Measurements from ENCODE around the gene WAS.
A peak's percentile ranks its signal among the peaks of the same experiment; 100 is the strongest.
"Not testable (repeated sequence)": the region's sequence is repeated elsewhere in the genome, so short reads cannot be mapped to it uniquely, and the experiment has no call there.

The WAS gene

GRCh38 chrX:48688531-48689150 lies 5.0 kb downstream of the WAS start:
- DNase-seq: no peak

GRCh38 chrX:48689208-48689920 lies 5.8 kb downstream of the WAS start:
- no peak for DNase-seq

- not testable (repeated sequence) for DNase-seq
Observed at GRCh38 chrX:48691746-48692145, 8.1 kb downstream of the WAS start.

- DNase-seq: no peak
Observed at GRCh38 chrX:48694776-48695533, 11.4 kb downstream of the WAS start.

- peak; percentile 76 for DNase-seq
Observed at GRCh38 chrX:48695534-48695896, 11.9 kb downstream of the WAS start.

- DNase-seq: no peak
Observed at GRCh38 chrX:48695925-48696300, 12.3 kb downstream of the WAS start.

GRCh38 chrX:48696301-48696908 lies 12.8 kb downstream of the WAS start, which contains the start of gene SUV39H1:
TSS of gene SUV39H1 (plus strand) at chrX:48696734. CDS start at chrX:48696785, 51 bp downstream.
- peak; percentile 92 for DNase-seq

- DNase-seq: no peak
Observed at GRCh38 chrX:48696909-48697727, 13.5 kb downstream of the WAS start.

GRCh38 chrX:48698306-48698705 lies 14.7 kb downstream of the WAS start:
- no peak for DNase-seq

- no peak for DNase-seq
Observed at GRCh38 chrX:48700246-48700645, 16.6 kb downstream of the WAS start.

- DNase-seq: no peak
Observed at GRCh38 chrX:48700951-48701653, 17.5 kb downstream of the WAS start.

GRCh38 chrX:48702032-48702431 lies 18.4 kb downstream of the WAS start:
- no peak for DNase-seq

GRCh38 chrX:48702716-48703115 lies 19.1 kb downstream of the WAS start:
- no peak for DNase-seq

- no peak for DNase-seq
Observed at GRCh38 chrX:48703228-48703627, 19.6 kb downstream of the WAS start.

- DNase-seq: peak; percentile 91
Observed at GRCh38 chrX:48703642-48704481, 20.3 kb downstream of the WAS start.

- no peak for DNase-seq
Observed at GRCh38 chrX:48705871-48706270, 22.3 kb downstream of the WAS start.

GRCh38 chrX:48709522-48710112 lies 26.0 kb downstream of the WAS start:
- DNase-seq: no peak

- DNase-seq: no peak
Observed at GRCh38 chrX:48711162-48711928, 27.7 kb downstream of the WAS start.

GRCh38 chrX:48711929-48712505 lies 28.4 kb downstream of the WAS start:
- no peak for DNase-seq

Measured in islet precursor cell (in vitro differentiated cells).